HG02642 (cell line): Measurements from ENCODE around the gene EML3.
"Not testable (repeated sequence)": the region's sequence is repeated elsewhere in the genome, so short reads cannot be mapped to it uniquely, and the experiment has no call there.

Experiments
- ATAC-seq: cut with Tn5 transposase; IDR thresholded peaks from one replicate; pipeline ENCODE4 v1.9.1; 2021; ENCODE audit warnings: mild to moderate bottlenecking; ENCODE audit not compliant: unreplicated experiment, poor library complexity

Gene EML3

DNA sequence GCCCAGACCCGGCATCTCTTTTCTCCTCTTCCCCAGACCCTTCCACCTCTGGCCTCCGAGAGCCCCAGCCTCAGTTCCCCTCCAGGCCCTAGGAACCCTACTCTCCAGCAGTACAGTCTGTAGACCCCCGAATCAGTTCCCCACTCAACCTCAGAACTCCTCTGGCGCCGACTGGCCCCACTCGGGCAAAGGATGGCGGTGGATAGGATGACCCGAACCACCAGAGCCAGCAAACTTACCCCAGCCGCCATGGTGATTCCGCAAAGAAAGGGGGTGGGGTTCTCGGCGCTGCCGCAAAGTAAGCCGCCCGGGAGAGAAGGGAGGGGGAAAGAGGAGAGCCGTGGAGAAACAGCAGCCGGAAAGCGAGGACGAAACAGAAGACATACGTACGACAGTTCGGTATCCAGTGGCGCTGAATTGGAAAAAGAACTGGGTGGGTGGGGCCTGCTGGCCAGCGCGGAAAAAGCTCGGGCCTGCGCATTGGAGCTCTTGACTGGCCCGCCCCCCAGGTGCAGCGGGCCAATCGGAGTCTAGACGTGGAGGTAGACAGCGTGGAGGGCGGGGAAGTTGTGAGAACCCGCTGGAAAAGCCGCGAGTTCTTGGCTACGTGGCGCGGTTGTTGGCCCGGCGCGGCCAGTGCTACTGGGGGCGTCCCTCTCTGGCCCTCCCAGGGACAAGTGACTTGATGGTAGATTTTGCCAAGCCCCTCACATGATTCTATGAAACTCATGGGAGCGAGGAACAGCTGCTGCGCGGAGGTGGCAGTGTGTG, 38.8 kb downstream of the EML3 start, which contains the start of gene EEF1G:
Gene EEF1G, minus strand, starts transcription at position 300 of the 771 bp plus-strand sequence. Its CDS starts 49 bp downstream, at position 251.
- peak; percentile 92 for ATAC-seq

DNA sequence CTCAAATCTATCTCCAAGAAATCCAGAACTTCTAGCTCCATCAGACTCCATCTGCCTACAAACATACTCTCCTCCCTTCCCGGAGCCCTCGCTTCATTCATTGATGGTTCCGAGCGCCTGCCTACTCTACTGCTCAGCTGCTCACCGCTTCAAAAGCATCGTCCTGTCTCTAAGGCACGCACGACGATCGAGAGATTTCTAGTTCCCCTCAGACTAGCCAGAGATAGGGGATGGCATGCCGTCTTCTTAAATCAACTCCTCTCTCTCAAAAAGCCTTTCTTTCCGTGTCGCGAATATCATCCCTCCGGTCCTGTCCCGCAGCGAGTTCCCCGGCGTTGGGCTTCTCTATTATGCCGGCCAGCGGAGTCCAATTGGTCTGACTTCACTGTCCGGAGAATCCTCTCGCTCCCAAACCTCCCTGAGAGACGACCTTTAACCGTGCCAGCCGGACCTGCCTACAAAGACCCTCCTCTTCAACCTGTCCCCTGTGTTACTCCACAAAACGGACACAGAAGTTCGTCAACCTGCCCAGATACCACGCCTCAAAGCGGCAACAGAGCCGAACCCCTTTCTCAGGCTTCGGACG, 39.5 kb downstream of the EML3 start:
- peak; percentile 0 for ATAC-seq

DNA sequence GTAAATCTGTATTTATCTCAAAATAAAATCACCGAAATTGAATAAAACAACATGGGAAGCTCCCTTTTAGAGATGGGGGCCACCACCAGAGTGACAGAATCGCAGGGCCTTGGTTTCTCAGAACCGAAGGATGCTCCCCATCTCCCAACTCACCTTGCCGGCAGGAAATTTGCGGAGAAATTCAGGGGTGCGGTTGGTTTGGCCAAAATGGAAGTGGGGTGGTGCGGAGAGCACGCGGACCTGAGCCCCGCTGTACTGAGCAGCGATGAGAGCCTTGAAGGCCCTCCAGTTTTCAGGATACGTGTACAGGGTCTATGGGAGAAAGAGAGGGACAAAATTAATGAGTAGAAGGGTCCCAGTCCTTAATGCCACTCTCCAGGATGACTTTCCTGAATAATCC, 40.1 kb downstream of the EML3 start:
- ATAC-seq = no peak

DNA sequence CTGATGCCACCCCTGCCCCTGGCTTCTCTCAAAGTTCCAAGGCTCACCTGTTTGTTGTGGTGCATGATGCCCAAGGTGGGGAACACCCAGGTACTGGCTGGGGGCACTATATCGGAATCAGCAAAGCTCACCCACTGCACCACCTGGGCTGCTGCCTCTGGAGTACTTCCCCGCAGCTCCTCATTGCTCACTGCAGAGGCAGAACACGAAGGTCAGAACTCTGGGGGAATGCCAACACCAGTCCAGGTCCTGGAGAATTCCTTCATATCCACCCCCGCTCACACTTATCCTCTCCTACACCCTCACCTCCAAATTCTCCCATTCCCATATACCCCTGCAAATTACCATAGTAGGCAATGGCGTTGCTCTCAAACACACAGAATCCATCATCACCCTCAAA, 41.1 kb downstream of the EML3 start:
- ATAC-seq = not testable (repeated sequence)

DNA sequence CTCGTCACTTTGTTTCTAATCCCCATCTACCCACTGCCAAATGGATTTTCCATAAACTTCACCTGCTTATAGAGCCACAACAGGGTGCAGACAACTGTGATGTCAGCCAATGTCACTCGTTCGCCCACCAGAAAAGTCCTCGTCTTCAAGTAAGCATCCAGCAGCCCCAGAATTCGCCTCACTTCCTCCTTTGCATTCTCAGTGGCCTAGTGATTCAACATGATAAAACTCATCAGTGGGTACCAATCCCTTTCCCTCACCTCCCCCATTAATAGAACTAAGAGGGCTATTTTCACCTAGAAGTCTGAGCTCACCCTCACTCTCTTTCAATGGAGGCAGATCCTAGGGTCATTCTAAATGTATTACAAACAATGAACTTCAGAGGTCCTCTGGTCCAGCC, 41.7 kb downstream of the EML3 start:
- ATAC-seq = not testable (repeated sequence)

DNA sequence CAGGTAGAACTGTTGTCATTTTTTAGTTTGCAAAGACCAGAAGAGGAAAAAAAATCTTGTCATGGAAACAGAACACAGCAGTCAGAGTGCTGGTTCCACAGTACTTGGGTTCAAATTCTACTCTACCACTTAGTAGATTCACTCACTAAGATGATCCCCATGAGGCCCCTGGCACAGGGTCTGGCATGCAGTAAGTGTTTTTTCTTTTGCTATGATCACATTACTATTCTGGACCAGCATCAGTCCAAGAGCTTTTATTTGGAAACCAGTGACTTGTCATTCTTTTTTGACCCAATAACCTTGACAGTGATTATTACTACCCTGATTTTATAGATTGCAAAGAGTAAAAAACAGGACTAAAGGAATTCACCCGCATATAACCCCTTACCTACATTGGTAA, 43.0 kb downstream of the EML3 start:
- ATAC-seq = no peak

DNA sequence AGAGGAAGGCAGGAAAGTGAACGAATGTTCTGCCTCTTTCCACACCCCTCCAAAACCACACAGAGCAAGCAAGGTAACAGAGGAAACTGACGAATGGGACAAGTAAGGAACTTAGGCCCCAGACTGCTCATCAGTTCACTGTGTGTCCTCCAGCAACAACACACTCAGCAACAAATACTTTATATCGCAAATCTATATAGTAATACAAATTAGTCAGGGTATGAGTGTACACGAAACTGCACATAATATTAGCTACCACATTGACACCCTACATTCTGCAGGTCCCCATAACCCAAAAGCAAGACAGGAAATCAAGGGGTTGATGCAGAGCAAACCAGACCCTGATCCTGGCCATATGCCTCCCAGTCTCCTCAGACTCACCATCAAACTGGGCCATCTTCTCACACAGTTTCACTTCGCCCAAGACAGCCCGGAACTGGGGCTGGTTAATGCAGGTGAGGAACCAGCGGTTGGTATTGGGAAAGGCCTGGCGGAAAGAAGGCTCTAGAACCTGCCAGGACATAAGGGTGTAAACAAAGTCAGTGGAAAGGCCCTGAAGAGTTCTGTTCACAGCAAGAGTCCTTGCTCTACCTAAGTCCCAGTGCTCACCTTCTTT, 45.4 kb downstream of the EML3 start:
- no peak for ATAC-seq

DNA sequence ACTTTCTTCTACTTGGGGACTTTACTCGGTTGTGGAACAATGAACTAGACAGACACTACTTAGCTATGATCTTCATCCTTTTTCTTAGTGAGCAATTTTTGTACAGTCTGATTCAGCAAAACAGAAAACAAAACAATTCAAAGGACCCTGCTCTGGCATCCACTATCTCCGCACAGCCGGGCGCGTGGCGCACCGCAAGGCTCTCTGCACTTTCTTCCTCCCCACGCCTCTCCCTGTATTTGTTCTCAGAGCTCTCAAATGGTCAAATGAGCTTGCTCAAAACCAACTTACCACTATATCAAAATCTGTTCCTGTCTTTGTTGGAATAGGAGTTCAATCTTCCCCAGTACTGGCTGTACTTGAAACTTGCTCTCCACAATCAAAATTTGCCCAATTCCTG, 46.3 kb downstream of the EML3 start:
- ATAC-seq = no peak

DNA sequence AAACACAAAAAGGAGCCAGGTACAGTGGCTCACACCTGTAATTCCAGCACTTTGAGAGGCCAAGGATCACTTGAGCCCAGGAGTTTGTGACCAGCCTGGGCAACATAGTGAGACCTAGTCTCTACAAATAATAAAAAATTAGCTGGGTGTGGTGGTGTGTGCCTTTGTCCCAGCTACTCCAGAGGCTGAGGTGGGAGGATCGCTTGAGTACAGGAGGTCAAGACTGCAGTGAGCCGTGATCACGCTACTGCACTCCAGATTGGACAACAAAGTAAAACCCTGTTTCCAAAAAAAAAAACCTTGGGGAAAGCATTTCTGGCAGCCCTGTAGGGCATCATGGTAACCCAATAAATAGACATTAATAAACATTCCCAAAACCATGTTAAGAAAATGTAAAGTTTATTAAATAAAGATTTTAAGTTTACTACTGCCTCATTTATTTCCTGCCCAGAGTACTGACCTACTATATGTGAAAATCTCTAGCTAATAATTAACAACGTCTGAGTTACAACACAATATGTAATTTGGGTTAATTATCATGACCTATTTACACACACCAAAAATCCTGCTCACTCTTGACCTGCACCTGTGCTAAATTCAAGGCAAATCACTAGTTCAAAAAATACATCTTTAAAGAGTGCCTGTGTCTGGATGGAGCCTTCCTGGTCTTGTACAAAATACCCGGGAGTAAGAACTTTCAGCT, 47.3 kb downstream of the EML3 start:
- ATAC-seq = no peak

DNA sequence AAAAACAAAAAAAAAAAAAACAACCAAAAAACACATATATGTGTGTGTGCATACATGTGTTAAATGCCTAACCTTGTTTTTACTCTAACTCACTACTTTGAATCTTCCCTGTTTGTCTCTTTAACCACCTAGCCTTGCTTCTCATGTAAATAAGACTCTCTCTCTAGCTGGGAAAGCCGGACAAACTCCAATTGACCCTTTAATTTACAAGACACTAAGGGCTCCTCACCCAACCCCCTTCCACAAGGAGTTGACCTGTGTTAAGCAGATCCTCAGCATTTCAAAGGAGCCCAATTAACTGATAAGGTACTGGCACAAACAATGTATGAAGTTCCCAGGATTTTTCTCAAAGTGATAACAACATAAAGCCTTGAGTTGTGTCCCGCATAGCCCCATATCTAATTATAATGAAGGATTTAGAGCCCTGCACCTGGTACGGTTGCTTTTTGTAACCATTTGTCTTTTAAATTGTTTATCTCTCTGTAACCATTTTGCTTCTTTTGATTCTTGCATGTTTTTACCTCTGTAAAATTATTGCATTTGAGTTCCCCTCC, 50.8 kb downstream of the EML3 start:
- ATAC-seq = not testable (repeated sequence)

DNA sequence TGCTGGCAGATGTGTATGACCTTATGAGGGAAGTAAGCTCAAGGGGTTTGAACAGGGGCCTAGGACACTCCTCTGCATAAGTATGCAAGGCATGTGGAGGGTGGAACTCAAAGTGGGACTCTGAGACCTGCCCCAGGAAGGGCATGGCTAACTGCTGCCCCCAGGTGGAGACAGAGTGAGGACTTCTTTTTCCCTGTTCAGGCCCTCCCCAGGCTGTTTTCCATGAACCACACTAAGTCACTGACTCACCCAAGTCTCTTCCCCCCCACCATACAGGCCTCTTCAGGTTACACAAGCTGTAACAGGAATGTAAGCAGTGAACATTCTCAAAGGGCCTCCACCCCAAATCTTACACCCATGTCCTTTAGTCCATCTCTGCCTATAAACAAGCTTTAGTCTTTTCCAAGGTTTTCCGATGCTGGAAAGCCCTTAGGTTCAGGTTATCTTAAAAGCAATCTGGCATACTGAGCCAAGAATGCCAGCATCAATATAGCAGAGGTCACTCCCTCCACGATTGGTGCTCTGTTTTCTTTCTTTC, 51.9 kb downstream of the EML3 start:
- ATAC-seq = peak; percentile 27

DNA sequence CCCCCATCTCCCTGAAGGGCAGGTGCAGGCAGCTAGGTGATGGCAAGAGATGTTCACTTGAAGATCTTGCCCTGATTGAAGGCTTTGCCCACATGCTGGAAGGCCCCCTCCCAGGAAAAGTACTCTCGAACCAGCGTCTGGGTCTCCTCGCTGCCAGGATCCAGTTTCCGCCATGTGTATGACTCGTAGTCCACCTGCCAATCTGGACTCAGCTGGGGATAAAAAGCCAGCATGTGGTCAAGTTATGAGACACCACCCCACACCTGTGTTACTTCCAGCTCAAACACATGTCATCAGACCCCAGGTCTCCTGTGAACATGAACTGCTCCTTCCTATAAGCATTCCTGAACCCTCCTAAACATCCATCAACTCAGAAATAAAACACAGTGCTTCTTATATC, 52.9 kb downstream of the EML3 start:
- not testable (repeated sequence) for ATAC-seq

DNA sequence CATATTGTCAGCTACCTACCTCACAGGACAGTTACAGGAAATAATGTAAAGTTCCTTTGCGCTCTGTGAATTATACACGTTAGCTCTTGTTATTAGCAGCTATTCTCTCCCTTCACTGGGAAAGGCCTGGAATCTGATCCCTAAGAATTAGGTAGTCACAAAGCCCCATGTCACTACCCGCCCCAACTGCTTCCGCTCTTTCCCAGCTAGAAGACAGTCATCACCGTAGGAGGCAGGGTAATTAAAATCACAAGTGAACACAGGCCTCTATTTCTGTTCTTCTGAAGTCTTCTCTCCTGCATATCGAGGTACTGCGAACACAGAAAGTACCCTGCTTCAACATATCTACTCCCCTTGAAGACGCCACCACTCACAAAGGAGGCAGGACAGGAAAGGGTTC, 53.4 kb downstream of the EML3 start:
- ATAC-seq = no peak

DNA sequence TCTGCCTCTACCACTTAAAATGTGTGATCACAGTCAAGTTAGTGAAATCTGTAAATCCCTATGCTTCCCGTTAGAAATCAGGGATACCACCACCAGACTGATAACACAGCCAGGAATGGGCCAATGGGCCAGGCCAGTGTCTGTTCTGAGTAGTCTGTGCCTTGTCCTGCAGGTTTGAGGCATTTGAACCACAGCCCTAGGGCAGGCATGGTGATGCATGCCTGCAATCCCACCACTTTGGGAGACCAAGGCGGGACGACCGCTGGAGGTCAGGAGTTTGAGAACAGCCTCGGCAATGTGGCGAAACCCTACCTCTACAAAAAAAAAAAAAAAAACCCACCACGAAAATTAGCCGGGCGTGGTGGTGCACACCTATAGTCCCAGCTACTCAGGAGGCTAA, 53.9 kb downstream of the EML3 start:
- no peak for ATAC-seq

DNA sequence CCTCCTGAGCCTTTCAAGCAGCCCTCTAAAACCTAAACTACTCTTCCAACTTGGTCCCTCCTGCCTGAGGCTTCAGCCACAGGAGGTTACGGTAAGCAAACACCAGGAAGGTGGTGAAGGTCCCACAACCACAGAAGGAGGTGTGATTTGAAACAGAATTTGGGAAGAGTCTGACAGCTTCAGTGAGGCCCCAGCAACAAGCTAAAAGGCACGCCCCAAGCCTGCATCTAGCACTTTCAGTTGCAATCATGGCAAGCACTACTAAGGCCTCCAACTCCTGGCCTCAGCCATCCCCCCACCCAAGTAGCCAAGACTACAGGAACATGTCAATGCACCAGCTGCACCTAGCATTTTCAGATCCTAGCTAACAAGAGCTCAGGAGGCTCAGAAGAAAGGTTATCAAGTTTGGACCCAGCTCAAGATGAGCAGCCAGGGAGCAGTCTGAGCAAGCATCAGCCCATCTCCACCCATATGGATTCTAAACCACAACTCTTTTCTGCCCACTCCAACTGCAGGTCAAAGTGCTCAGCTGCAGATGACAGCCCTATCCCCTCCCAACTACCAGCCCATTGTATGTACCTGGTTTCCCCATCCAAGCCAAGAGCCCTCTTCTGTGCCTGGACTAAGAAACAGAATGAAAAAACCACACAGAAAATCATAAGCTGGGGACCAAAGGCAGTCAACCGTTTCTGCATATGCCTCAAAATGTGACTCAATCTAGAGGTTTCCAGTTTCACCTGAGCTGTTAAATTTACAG, 55.5 kb downstream of the EML3 start:
- peak; percentile 17 for ATAC-seq

DNA sequence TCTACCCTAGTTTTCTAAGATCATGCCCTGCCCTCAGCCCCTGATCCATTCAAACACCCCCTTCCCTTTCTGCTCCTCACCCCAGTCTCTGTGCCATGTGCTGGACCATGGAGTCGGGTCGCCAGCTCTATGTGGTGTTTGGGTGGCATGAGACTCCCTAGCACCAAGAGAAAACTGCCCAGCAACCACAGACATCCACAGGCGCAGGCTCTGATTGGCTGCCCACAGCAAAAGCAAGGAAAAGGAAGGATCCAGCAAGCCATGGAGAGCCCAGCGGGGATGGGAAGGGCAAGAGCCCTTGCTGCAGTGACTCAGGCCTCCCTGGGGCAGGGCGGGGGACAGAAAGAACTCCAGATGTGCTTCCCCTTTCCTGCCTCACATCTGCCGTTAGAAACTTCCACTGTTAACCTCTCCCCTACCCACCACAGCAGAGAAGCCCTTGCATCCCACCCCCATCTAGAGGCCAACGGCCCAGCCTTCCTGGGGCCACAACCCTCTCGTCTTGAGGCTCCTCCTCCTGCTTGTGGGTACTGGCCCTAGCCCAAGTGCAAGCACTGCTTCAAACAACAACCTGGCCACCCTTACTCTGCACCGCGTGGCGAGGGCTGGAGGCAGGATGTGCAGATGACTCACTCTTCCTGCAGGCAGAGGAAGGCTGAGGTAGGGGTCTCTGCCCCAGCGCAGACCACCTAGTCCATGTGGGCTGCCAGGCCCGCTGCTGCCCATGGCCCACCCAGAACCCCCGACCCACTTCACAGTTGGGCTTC, 56.3 kb downstream of the EML3 start:
- peak; percentile 39 for ATAC-seq

DNA sequence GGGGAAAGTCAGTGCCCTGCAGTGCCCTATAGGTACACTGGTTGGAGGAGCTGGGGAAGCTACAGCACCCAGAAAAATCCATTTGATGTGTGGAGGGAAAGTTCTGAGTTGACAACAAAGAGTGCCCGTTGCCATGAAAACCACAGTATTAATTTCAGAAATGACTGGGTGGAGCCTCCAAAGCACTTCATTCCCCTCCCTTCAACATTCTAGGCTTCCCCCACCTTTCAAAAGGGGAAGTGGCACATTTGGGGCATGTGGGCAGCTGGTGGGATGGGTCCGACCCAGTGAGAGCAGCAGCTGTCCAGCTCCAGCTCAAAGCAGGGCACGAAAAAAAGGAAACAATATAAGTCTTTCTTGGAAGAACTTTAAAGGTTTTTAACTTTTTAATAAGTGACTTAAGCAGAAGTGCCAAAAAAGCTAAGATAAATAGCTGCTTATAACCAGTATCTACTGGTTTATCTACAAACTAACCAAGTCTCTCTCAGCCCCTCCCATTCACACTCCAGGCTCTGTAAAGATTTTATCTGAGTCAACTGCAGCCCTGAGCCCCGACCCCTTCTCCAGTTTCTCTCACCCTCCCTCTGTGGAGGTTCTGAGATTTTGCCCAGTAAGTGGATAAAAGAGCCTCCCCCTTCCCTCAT, 57.0 kb downstream of the EML3 start:
- ATAC-seq = peak; percentile 33

DNA sequence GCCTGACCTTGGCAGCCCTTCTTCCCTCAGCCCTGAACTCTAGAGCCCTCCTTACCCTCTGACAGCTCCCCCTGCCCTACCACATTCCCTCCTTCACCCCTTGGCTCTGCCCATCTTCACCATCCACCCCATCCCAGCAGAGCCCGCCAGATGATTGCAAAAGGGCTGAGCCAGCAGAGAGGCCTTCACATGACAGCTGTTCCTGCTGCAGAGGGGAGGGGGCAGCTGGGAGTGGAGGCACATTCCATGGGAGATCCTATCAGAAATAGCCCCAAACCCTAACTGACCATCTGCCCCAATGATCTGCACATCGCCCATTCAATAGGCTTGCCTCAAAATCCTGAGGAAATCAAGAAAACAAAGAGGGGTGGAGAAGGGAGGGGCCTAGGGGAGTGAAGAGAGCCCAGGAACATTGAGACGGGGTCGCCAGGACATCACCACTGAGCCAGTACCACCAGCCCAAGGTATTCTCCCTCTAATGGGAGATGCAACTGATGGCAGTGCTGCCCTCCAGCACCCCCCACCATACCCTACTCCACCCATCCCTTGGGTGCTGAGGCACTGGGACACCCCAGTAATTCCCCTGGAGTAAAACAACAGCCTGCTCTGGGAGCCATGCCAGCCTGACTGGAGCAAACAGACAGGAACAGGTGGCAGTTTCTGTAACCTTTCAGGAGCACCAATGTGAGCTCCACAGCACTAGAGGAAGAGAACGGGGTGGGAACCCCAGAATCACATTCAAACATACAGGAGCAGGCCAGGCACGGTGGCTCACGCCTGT, 58.0 kb downstream of the EML3 start:
- ATAC-seq = no peak
